ENCODE results near the gene GABRG1. TPM values are rescaled to one million over a fixed set of nuclear protein-coding genes. Genes with fewer than 3 reads are reported as not detected.

Gene GABRG1
- total and polyA plus RNA-seq, 2 experiments from 2014 or later = not detected

DNA sequence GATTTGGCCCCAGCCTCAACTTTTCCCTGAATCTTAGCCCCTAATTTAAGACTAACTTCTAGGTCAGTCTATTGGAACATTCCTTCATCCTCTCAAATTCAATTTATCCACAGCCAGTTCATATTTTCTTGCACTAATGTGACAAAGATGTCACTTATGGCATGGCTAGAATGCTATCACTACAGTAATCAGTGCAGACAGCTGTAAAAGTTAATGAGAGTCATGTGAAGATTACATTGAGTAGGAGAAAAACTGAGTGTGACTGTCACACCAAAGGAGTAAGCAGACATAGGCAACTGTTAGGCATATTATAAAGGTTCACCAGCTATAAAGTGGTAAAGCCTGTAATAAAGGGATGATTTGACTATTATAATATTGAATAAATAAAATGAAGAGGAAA lies 42.6 kb downstream of the GABRG1 start:
- no peak overlapping the region for H3K27ac ChIP-seq
- H3K4me3 ChIP-seq = no peak overlapping the region
- no peaks in the 10 kb centered on the region for H3K4me1 ChIP-seq (ENCODE audit: low read depth)
- no peak for TF ChIP-seq CTCF (IDR thresholded peaks at IDR 0.05; ENCODE audit: low read depth, low read length)
- H3K27me3 ChIP-seq = no peaks in the 10 kb centered on the region
- no peaks in the 10 kb centered on the region for H3K9me3 ChIP-seq (ENCODE audit: low read depth)
- no peaks in the 10 kb centered on the region for H3K36me3 ChIP-seq
- no peak for DNase-seq (ENCODE audit: low read depth in 1 of 2, low spot score in 1 of 2)

DNA sequence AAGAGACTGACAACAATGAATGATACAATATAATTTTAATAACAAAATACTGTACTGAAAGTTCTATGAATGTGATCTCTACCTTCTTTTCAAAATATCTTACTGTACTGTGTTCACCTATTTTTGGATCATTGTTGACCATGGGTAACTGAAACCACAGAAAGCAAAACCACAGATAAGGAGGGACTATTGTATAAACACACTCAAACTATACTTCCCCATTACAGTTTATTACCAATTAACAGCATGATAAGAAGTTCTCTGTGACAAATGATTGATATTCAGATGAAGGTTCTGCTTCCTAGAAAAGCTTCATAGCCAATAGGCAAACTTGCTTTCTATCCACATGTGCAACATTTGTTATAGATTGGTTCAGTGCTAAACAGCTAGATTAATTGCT lies 50.1 kb downstream of the GABRG1 start:
- DNase-seq (ENCODE audit: low read depth in 1 of 2, low spot score in 1 of 2) = no peak
- Histone ChIP-seq H3K9me3 (ENCODE audit: low read depth) (no peaks in the 10 kb centered on the region), H3K27me3 (no peaks in the 10 kb centered on the region), H3K4me1 (ENCODE audit: low read depth) (no peaks in the 10 kb centered on the region), H3K36me3 (no peaks in the 10 kb centered on the region), H3K27ac (no peak overlapping the region), H3K4me3 (no peak overlapping the region)
- no peak for TF ChIP-seq CTCF (IDR thresholded peaks at IDR 0.05; ENCODE audit: low read depth, low read length)

GRCh38 chr4:46051392-46051791 lies 72.5 kb downstream of the GABRG1 start:
- DNase-seq (ENCODE audit: low read depth in 1 of 2, low spot score in 1 of 2) = no peak
- H3K27ac ChIP-seq = no peak overlapping the region
- no peaks in the 10 kb centered on the region for H3K27me3 ChIP-seq
- H3K4me1 ChIP-seq (ENCODE audit: low read depth) = no peaks in the 10 kb centered on the region
- TF ChIP-seq CTCF (IDR thresholded peaks at IDR 0.05; ENCODE audit: low read depth, low read length) = no peak
- no peak overlapping the region for H3K4me3 ChIP-seq
- no peaks in the 10 kb centered on the region for H3K9me3 ChIP-seq (ENCODE audit: low read depth)
- no peaks in the 10 kb centered on the region for H3K36me3 ChIP-seq

GRCh38 chr4:46032056-46032455 lies 91.8 kb downstream of the GABRG1 start:
- Histone ChIP-seq H3K4me1 (ENCODE audit: low read depth) (no peaks in the 10 kb centered on the region), H3K27me3 (no peaks in the 10 kb centered on the region), H3K9me3 (ENCODE audit: low read depth) (no peaks in the 10 kb centered on the region), H3K36me3 (no peaks in the 10 kb centered on the region), H3K4me3 (no peak overlapping the region), H3K27ac (no peak overlapping the region)
- no peak for DNase-seq (ENCODE audit: low read depth in 1 of 2, low spot score in 1 of 2)
- TF ChIP-seq CTCF (IDR thresholded peaks at IDR 0.05; ENCODE audit: low read depth, low read length) = no peak

- Histone ChIP-seq H3K4me3 (no peak overlapping the region), H3K4me1 (ENCODE audit: low read depth) (no peaks in the 10 kb centered on the region), H3K27ac (no peak overlapping the region), H3K36me3 (no peaks in the 10 kb centered on the region), H3K27me3 (no peaks in the 10 kb centered on the region), H3K9me3 (ENCODE audit: low read depth) (no peaks in the 10 kb centered on the region)
- TF ChIP-seq CTCF (IDR thresholded peaks at IDR 0.05; ENCODE audit: low read depth, low read length) = no peak
- peak; percentile 1 to 47 for DNase-seq (ENCODE audit: low read depth in 1 of 2, low spot score in 1 of 2)
Measured at GRCh38 chr4:46016306-46016705, 107.5 kb downstream of the GABRG1 start.

DNA sequence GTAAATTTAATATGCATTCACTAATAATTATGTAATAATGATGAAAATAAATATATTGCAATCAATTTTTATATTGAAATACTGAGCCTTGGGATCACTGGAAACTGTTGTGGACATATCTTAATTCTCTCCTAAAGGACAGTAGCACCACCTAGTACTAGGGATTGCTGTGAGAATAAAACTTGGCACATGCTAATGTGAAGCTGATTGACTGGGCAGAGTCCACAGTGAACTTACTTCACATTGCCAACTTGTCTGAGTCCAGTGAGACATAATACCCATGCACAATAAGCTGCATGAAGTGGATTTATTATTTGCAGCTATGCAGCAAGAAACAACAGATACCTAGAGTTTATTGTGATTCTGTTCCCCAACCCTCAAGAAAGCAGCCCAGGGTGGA lies 131.1 kb downstream of the GABRG1 start:
- Histone ChIP-seq H3K4me3 (no peak overlapping the region), H3K36me3 (no peaks in the 10 kb centered on the region), H3K27me3 (no peaks in the 10 kb centered on the region), H3K4me1 (ENCODE audit: low read depth) (peaks cover 6% of the 10 kb centered on the region), H3K9me3 (ENCODE audit: low read depth) (no peaks in the 10 kb centered on the region), H3K27ac (no peak overlapping the region)
- no peak for DNase-seq (ENCODE audit: low read depth in 1 of 2, low spot score in 1 of 2)
- TF ChIP-seq CTCF (IDR thresholded peaks at IDR 0.05; ENCODE audit: low read depth, low read length) = no peak

Measured in cardiac muscle cell (in vitro differentiated cells and primary cell).